NCI-H524 treated with DMSO at 0.1 percent for 48 hours (cell line): ENCODE measurements around the gene CASTOR2.
"Not testable (repeated sequence)": the region's sequence is repeated elsewhere in the genome, so short reads cannot be mapped to it uniquely, and the experiment has no call there.

Experiments used
- DNase-seq: peaks from one replicate; lab custom pipeline; 2025; lab: John Stamatoyannopoulos, UW

Gene CASTOR2

GRCh38 chr7:75050501-75050900, 86.0 kb downstream of the CASTOR2 start:
- DNase-seq: no peak

GRCh38 chr7:75054744-75055143, 90.2 kb downstream of the CASTOR2 start:
- DNase-seq: no peak

- DNase-seq: no peak
Observed at GRCh38 chr7:75055155-75055554, 90.7 kb downstream of the CASTOR2 start.

DNA sequence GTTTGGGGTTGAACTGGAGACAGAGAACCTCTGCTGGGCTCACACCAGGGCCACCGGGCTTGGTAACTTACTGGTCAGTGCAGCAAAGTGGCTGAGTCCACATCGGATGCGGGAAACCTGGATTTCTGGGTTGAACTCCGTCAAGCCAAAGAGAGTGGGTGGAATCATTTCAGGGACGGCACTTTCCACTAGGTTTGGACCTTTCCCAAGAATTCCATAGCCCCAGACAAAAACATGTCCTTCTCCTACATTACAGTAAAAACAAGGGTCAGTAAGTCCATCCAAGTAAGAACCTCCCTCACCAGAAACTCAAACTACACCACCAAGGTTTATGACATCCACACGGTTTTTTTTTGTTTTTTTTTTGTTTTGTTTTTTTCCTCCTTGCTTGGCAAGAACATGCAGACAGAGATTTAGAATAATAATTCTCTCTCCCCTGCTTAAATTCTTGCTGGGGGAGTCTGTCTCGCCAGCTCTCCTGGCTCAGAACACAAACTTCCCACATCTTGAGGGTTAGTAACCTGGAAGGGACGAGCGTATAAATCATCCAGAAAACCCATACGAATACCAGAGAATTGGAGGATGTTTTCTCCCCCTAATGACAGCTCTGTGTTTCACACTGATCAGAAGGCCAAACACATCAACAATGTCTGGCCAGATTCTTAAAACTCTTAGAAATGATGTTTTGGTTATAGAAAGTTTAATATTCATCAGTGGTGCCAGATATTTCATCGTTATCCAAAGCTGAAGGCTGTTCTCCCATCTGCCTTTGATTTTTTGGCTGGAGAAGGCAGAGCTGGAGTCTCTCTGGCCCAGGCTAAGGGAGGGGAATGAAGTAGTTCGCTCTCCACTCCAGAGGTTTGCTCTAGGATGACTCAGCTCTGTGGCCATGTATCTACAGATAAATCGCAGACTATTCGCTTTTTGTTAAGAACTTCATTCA, 91.6 kb downstream of the CASTOR2 start:
- no peak for DNase-seq

GRCh38 chr7:75058406-75058805, 93.9 kb downstream of the CASTOR2 start:
- DNase-seq: no peak

- DNase-seq: no peak
Observed at GRCh38 chr7:75064291-75064690, 99.8 kb downstream of the CASTOR2 start.

- no peak for DNase-seq
Observed at GRCh38 chr7:75064801-75065200, 100.3 kb downstream of the CASTOR2 start.

- DNase-seq: no peak
Observed at GRCh38 chr7:75066521-75066920, 102.0 kb downstream of the CASTOR2 start.

DNA sequence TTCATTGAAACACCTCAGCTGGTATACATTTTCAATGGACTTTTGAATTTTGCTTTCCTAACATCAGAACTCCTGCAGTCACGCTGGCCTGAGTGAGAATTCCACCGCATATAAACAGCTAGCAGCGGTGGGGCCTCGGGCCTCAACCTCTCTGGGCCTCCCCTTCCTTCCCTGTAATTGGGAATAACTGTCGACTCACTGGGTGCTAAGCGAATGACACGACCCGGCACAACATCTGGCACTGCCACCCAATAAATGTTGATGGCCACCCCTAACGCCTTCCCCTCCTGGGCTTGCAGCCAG, 108.4 kb downstream of the CASTOR2 start:
- DNase-seq: no peak

GRCh38 chr7:75074262-75074641, 109.7 kb downstream of the CASTOR2 start:
- not testable (repeated sequence) for DNase-seq
